GM21786 (cell line): ENCODE measurements around the gene CDH4.

Source experiments
- ATAC-seq: cut with Tn5 transposase; IDR thresholded peaks from one replicate; pipeline ENCODE4 v1.9.1; 2021; ENCODE audit not compliant: unreplicated experiment

The CDH4 gene

DNA sequence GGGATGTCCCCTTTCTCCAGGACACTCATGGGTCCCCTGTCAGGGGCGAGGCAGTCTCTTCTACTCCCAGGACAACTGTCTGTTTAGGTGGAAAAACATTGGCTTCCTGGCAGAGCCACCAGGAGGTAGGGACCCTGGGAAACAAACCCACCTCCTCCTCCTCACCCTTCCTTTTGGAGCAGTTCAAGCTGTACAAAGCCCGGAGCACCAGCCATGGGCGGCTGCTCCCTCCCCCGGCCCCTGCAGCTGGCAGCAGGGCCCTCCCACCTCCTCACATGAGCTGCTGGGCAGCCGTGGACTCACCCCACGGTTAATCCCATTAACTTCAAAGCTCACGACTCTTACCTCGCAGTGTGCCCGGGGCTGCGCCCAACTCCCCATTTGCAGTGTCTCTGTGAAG, 48.6 kb downstream of the CDH4 start:
- no peak for ATAC-seq

DNA sequence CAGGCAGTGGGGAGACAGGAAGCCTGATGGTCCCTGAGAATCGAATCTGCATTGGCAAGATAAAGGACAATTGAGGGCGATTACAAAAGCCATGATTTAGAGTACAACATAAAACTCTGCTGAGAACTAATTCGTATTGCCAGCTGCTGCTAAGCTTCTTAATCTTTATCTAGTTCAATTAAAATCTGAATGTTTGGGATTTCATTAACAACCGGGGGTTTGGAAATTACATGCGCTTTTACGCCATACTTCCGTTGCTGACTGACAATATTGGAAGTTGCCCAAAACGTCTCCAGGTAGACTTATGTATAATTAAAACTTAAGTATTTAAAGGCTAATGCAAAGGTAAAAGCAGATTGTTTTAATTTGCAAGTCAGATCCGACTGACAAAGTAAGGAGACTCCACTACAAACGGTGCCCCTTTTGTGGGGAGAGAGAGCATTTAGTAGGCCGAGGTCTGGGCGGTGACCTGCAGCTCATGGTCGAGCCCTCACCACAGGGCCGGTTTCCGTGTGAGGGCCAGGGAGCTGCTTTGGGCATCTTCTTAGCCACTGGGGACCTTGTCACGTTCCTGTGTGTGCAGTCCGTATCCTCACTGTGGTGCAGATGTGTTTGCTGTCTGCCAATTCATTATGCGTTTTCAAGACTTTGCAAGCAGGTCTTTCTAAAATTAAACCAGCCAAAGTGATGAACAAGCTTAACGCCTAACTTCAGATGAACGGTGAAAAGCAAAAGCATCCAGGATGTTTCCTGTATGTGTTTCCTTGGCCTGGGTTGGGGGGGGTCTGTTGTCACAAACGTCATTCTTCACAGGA, 49.9 kb downstream of the CDH4 start:
- ATAC-seq, result no peak

DNA sequence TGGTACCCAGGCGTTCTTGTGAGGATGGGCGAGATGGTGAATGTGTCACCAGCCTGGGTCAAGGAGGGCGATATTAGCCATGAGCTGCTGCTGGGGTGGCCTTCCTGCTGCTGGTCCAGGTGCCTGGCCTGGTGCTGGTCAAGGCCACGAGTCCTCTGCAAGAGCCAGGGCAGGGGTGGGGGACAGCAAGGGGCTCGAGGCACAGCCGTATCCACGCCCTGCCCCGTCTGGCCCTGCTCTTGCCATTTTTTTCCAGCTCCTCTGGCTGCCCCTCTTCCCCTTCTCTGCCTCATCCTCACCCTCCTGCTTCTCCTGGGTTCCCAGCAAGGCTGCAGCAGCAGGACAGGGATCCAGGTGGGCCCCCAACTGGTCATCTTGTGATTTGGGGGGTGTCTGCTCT, 51.2 kb downstream of the CDH4 start:
- ATAC-seq, result no peak

DNA sequence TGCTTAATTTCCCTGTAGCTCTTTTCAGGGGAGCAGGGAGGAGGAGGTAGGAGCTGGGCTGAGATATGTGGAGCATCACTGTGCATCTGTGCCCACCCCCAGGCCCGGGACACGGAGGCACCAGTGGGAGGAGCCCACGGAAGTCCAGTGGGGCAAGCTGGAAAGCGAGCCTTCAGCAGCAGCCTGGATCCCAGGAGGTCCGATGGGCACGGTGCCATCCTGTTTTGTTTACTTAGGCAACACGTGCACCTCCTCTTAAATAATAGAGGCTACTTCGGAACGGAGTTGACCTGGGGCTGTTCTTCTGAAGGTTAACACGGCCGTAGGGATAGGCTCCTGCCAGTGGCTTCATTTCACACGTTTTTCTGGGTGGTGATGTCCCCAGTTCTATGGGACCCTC, 51.6 kb downstream of the CDH4 start:
- no peak for ATAC-seq

DNA sequence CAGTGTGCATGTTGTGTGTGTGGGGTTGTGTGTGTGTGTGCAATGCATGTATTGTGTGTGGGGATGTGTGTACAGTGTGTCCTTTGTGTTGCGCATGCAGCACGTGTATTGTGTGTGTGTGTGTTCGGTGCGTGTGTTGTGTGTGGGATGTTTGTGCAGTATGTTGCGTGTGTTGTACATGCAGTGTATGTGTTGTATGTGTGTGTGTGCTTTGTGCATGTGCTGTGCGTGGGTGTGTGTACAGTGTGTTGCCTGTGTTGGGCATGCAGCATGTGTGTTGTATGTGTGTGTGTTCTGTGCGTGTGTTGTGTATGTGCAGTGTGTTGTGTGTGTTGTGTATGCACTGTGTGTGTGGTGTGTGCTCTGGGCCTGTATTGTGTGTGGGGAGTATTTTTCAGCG, 52.7 kb downstream of the CDH4 start:
- no peak for ATAC-seq

DNA sequence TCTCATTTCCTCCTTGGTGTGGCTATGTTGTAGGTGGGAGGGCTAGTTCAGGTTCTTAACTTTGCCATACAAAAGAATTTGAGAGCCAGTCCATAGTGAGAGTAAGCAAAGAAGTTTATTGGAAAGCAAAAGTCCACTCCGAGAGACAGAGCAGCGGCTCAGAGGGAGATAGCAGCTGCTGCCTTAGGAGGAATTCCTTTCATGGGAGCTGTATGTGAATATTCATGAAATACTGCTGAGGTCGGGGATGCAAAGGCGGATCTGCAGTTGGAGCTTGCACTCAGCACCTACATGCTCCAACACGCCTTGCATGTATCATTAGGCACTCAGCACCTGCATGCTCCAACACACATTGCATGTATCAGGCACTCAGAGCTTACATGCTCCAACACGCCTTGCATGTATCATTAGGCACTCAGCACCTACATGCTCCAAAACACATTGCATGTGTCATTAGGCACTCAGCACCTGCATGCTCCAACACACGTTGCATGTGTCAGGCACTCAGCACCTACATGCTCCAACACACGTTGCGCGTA, 54.9 kb downstream of the CDH4 start:
- no peak for ATAC-seq

DNA sequence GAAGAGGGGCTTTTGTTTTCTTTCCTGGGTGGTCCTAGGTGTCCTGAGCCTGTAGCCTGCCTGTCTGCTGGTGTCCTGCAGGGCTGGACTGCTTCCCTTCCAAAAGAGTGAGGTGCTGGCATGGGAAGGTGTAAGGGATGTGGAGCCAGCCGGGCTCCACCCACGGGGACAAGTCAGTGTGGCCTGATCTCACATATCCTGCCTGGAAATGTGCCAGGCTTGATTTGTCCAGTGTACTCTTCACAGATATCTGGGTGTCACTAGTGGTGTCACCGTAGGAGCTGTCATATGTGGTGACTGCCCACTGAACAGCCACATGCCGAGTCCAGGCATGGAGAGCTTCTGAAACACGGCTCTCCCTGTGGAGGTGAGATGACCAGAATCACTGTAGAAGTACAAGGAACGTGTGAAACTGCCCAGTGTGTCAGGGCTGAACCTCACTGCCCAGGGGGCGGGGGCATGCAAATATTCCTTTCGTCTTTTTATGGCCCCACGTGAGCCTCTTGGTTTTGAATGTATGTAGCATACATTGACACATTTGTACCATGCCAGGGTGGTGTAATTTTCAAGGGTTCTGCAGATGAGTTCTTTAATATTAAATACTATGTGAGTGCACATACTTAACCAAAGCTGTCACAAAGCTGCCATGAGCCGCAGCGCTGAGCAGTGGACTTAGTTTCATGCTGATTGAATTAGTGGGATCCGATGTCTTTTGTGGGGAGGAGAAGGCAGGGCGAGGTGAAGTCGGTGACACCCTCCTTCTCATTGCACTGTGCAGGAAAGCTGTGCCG, 55.8 kb downstream of the CDH4 start:
- no peak for ATAC-seq

DNA sequence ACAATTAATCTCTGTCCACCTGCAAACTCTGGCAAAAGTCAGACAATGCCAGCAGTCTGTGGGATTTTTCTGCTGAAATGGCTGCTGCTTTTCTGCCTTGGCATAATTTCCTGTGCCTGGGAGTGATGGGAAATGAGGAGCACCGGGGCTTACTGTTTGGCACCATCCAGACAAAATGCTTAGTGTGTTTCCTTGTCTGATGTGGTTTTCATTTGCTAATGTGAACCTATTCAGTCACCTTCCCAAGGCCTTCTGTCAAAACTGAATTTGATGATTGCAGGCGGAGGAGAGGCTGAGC, 56.4 kb downstream of the CDH4 start:
- ATAC-seq, result no peak

DNA sequence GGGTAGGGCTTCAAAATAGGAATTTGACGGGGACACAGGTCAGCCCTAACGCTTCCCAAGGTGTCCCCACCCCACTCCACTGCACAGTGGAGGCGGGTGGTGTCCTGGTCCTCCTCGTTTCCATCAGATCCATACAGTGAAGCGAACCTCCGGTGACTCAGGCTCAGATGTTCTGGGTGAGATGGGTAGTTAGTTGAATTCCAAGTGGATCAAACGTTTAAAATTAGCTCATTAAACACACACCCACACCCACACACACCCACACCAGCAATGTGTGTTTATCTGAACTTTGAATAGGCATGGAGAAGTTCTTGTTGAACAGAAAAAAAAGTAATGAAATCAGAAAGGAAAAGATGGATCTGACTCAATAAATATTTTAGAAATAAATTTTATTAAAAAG, 58.9 kb downstream of the CDH4 start:
- ATAC-seq, result no peak

DNA sequence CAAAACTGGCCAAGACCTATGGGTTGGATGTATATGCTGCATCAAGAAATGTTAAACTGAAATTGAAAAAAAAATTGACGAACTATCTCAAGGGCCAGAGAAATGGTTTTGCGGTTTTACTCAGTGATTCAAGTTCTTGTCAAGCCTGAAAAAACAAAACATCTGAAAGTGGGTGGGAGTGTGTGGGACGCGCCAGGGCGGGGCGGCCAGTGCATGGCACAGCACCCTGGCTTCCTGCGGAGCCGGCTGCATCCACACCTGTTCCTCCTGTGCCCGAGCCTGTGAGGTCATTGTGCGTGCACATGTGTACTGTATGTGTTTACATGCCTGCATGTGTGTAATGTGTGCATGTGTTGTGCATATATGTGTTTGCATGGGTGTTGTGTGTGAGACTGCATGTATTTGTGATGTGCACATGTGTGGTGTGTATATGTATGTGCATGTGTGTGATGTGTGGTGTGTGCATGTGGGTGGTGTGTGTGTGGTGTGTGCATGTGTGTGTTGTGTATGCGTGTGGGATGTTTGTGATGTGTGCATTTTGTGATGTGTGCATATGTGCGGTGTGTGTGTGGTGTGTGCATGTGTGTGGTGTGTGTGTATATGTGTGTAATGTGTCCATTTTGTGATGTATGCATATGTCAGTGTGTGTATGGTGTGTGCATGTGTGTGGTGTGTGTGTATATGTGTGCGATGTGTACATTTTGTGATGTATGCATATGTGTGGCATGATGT, 59.8 kb downstream of the CDH4 start:
- no peak for ATAC-seq

DNA sequence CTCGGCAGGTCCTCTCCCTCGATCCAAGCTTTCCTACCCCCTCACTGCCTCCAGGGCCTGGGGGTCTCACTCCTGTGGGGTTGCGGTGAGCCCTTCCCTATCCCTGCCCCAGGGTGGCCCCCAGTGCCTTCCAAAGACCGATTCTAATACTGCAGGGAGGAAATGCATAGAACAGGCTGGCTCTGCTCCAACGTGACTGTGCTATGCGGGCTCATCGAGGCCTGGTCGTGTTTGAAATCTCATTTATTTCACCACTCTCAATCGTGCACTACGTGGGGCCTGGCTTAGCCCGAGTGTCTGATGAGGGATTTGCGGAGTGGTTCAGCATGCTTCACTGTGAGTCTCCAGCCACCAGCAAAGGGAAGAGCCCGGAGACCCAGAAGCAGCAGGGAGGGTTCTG, 60.9 kb downstream of the CDH4 start:
- no peak for ATAC-seq

DNA sequence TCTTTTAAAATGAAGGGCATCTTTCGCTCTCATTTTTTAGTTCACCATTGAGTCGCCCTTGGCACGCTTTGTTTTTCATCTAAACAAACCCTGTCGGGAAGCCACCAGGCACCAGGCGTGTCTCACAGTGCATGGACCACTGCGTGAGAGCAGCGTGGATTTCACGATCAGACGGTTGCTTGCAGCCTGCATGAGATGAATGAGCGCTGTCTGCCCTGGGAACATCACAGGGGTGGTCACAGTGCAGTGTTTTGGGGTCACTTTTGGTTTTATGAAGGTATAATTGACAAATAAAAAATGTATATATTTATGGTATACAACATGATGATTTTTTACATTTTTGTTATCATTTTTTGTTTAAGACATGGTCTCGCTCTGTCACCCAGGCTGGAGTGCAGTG, 61.3 kb downstream of the CDH4 start:
- no peak for ATAC-seq

DNA sequence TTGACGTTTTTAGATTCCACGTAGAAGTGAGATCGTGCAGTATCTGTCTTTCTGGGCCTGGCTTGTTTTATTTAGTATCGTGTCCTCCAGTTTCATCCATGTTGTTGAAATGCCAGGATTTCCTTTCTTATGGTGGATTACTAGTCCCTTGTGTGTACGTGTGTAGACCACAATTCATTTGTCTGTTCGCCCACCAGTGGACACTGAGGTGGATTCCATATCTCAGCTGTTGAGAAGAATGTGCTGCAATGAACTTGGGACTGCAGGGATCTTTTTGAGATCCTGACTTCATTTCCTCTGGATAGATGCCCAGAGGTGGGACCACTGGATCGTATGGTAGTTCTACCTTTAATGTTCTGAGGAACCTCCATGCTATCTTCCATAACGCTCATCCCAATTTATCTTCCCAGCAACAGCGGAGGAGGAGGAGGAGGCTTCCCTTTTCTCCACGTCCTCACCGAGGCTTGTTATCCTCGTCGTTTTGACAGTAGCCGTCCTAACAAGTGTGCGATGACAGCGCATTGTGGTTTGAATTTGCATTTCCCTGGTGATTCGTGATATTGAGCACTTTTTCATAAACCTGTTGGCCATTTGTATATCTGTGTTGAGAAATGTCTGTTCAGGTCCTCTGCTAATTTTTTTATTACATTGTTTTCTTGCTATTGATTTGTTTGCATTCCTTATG, 62.4 kb downstream of the CDH4 start:
- ATAC-seq, result no peak

DNA sequence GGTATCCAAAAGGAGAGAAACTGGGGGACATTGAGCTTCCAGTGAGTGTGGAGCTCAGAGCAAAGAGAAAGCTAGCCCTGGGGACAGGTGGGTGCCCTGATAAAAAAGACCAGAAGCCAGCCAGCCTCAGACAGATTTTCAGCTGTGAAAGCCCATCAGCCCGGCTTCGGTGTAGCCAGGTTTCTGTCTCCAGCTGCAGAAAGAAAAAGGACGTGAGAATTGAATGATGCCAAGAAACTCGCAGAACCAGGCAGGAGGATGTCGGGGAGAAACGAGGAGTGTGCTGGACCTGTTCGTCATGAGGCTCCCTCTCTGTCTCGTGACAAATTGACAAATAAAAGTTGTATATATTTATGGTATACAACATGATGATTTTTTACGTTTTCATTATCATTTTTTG, 63.3 kb downstream of the CDH4 start:
- no peak for ATAC-seq

DNA sequence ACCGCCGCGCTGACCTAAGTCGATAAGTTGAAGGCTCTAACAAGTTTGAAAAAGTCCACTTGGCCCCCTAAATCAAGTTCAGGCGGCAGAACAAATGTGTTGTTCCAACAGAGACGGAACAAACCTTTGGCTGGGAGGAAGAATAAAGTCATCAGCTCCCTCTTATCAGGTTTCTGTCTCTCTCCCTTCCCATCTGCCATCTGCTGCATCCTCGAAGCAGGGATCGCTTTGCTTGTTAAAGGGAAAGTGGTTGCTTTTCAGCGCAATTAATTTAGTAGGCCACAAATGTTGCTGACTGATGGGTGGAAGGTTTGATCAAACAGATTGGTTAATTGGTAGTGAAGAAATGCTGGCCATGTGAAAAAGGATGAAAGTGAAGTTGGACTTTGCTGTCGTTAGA, 64.3 kb downstream of the CDH4 start:
- ATAC-seq, result no peak

DNA sequence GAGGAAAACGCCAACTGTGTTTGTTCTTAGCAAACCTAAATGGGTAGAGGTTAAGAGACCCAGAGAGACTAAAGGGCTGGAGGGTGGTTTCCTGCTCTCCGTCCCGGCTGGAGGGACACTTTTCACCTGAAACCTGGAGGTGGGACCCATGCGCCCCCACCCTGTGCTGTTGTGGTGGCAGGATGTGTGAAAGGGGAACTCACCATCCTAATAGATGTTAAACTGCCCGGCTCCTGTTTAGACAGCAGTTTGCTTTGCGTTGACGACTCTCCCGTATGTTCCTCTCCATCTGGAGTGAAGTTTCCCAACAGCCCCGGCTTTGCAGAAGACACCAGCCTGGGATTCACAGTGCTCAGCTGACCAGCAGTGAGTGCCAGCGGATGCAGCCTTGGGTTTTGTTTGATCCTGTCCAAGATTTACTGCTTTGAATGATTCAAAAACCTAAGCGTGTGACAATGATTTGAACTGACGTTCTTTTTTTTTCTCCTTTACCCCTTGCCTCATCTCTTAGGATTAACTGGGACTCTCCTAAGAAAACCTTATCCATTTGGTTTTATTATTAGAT, 66.0 kb downstream of the CDH4 start:
- ATAC-seq, result no peak

DNA sequence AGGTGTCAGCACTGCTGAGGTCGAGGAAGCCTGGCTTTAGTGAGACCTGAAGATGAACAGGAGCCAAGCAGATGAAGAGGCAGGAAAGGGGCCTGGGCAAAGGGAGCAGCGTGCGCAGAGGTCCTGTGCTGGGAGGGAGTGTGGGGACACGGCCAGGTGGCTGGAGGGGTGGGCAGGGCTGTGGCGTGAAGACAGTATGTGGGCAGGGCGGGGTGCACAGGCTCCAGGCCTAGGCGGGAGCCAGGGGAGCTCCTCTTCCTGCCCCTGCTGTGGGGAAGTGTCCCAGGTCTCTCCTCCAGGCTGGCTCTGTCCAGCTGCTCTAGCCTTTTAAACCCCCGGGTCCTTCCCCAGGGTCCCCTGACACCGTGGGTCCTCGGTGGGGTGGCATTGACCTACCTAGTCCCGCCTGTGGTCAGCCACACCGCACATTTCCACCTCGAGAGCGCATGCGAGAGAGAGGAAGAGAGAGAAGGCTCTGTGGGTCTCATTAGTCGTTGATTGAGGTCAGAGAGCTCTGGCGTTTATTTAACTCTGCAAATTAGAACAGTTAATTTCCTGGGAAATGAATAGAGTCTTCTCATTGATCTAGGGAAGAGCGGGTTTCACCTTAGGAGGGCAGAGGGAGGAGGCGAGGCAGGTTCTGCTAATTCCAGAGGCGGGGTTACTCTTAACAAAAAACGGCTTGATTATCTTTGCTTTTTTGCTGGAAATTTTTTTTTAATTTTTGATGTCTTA, 68.8 kb downstream of the CDH4 start:
- ATAC-seq, result no peak

DNA sequence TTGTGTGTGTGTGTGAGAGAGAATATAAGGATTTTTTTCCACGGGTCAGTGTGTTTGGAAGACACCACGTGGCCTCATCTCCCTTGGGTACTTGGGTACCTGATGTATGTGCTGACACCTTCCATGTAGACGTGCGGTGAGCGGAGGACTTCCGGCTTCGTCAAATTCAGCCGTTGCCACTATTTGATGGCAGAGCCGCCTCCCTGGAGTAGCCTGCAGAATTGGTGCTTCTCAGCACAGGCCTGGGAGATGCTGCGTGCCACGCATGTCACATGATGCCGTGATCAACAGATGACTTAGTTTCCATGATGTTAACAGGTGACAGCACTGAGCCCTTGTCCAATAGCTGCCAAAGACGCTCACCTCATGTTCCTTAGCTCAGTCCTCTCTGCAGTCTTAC, 69.4 kb downstream of the CDH4 start:
- ATAC-seq, result no peak

DNA sequence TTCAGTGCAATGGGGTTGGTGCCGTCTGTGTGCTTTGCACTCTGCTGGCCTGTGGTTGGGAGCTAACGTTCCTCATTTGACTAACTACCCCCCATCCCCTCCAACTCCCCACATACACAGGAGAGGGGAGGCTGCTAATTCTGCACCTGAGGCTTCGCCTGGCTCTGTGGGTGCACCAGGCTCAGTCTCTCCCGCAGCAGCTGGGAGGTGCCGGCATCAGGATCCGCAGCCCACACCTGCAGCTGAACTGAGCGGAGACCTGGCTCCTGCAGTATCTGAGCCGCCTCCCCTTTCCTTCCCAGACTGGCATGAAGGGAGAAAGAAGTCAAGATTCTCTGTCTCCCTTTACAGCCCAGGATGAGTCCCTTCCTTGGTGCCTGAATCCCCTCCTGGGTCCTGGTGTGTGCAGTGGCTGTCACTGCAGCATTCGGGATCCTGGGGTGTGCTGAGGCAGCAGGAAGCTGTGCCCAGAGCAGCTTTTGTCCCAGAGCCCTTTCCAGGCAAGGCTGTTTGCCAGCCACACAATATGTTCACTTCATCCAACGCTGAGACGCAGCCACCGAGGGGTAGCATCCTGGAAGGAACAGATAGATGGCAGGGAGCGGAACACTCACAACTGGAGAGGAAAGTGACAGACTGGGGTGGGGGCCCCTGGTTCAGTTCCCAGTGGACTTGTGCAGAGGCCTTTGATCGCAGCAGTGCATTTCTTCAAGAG, 70.2 kb downstream of the CDH4 start:
- ATAC-seq, result no peak

DNA sequence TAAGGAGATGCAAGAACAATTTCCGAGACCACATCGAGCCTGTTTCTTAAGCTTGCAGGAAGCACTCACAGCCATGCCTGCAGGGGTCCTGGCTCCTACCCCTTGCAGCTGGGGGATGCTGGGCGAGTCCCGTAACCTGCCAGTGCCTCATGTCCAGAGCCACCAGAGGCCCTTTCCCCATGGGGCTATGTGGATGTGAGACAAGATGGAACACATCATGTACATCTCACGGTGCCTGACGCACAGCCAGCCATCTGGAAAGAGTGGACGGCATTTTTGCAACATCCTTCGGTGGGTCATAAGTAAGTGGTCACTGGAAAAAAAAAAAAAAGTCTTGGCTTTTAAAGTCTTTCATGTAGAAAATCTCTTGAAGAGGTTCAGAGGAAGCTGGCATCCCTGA, 72.8 kb downstream of the CDH4 start:
- no peak for ATAC-seq
